HCT116 (cell line): Measurements from ENCODE around the gene TMOD3. TPM values are rescaled to one million over a fixed set of nuclear protein-coding genes. Genes with fewer than 3 reads are reported as not detected.
"Not testable (repeated sequence)": the region's sequence is repeated elsewhere in the genome, so short reads cannot be mapped to it uniquely, and the experiment has no call there.

Experiments
- ATAC-seq: fragments of 200-7000 bp; cut with Tn5 transposase; 2 replicates; pipeline ENCODE4 v1.9.1; 2020; ENCODE audit warnings: mild to moderate bottlenecking, moderate library complexity
- BruUV-seq: library from RNA; stranded (reverse); fragments of 400-500 nt; replicated peaks from 2 replicates; lab custom pipeline; 2021; lab: Mats Ljungman, UMichigan
- CTCF ChIA-PET: fragments of 300-600 bp; sonication (Branson Sonifier 250); formaldehyde crosslinking; loops from one replicate; lab custom pipeline; 2021; ENCODE audit warnings: antibody characterized with exemption; lab: Charles Lee
- POLR2A ChIA-PET: fragments of 300-600, 350-600 bp; sonication (Branson Sonifier 250); formaldehyde crosslinking; loops from one replicate; lab custom pipeline; 2021; ENCODE audit warnings: antibody characterized with exemption; lab: Charles Lee
- RAD21 ChIA-PET, 2 experiments: fragments of 300-600 bp; sonication (Branson Sonifier 250); formaldehyde crosslinking; loops; one replicate each; lab custom pipeline; 2023; ENCODE audit warnings: low total read pairs in 2 of 2; ENCODE audit not compliant: uncharacterized antibody in 2 of 2, unreplicated experiment in 2 of 2, low non-redundant PET in 1 of 2; lab: Charles Lee
- DNase-seq: peaks from one replicate; pipeline ENCODE4 v3.0.0-alpha.2; 2010; ENCODE audit warnings: low read depth, low spot score
- H2AFZ ChIP-seq: fragments of 200-600 bp; shearing (Covaris generic), sonication (generic); 2 replicates; pipeline ENCODE4 v1.6.1; 2017; ENCODE audit warnings: low read depth, mixed run types, mixed read lengths, antibody characterized with exemption, low read length; ENCODE audit not compliant: poor library complexity, severe bottlenecking
- H3K27ac ChIP-seq: 2 replicates; pipeline ENCODE4 v1.5.1; 2012; ENCODE audit warnings: low read depth, low read length
- H3K27me3 ChIP-seq: fragments of 200-600 bp; sonication (generic); 2 replicates; pipeline ENCODE4 v1.6.1; 2016; ENCODE audit warnings: mixed run types, low read length, mixed read lengths; ENCODE audit not compliant: insufficient read depth
- H3K36me3 ChIP-seq, 2 experiments: fragments of 200-500 bp in 1 of 2; fragments of 200-600 bp in 1 of 2; sonication (Bioruptor generic) in 1 of 2; sonication (generic) in 1 of 2; 2 replicates each; pipeline versions ENCODE4 v1.5.1 to v1.6.1; 2014 to 2016; ENCODE audit warnings: low read length in 2 of 2, inconsistent platforms in 1 of 2, mixed read lengths in 1 of 2, mixed run types in 1 of 2; ENCODE audit not compliant: insufficient read depth in 2 of 2, control insufficient read depth in 1 of 2
- H3K4me1 ChIP-seq, 2 experiments: fragments of 200-600 bp in 1 of 2; sonication (generic) in 1 of 2; 2 replicates each; pipeline versions ENCODE4 v1.5.1 to v1.6.1; 2012 to 2017; ENCODE audit warnings: low read length in 2 of 2, inconsistent platforms in 1 of 2, mild to moderate bottlenecking in 1 of 2, mixed read lengths in 1 of 2, mixed run types in 1 of 2, moderate library complexity in 1 of 2; ENCODE audit not compliant: insufficient read depth in 2 of 2, control insufficient read depth in 1 of 2
- H3K4me2 ChIP-seq: fragments of 200-600 bp; sonication (generic); 2 replicates; pipeline ENCODE4 v1.6.1; 2017; ENCODE audit warnings: mixed run types, low read length, mixed read lengths
- H3K4me3 ChIP-seq, 2 experiments: fragments of 200-600 bp in 1 of 2; sonication (generic) in 1 of 2; replicated peaks in 1 of 2; 2 replicates each; pipeline ENCODE4 v1.5.1; 2011 to 2016; ENCODE audit warnings: low read length in 2 of 2, control low read depth in 1 of 2, low read depth in 1 of 2, mild to moderate bottlenecking in 1 of 2, mixed read lengths in 1 of 2, mixed run types in 1 of 2
- H3K79me2 ChIP-seq: fragments of 200-600 bp; sonication (generic); 2 replicates; pipeline ENCODE4 v1.6.1; 2017; ENCODE audit warnings: mild to moderate bottlenecking, mixed run types, low read length, moderate library complexity, mixed read lengths; ENCODE audit not compliant: insufficient read depth
- H3K9ac ChIP-seq: fragments of 200-600 bp; sonication (generic); 2 replicates; pipeline ENCODE4 v1.6.1; 2016; ENCODE audit warnings: low read length, mixed read lengths
- H3K9me2 ChIP-seq: fragments of 200-600 bp; sonication (generic), shearing (Covaris generic); 2 replicates; pipeline ENCODE4 v1.6.1; 2017; ENCODE audit warnings: mixed run types, mild to moderate bottlenecking, moderate library complexity; ENCODE audit not compliant: insufficient read depth
- H3K9me3 ChIP-seq, 2 experiments: fragments of 200-500 bp in 1 of 2; fragments of 200-600 bp in 1 of 2; sonication (Bioruptor generic) in 1 of 2; sonication (generic) in 1 of 2; 2 replicates each; pipeline ENCODE4 v1.6.1; 2014 to 2017; ENCODE audit warnings: low read length in 2 of 2, mixed read lengths in 2 of 2, inconsistent platforms in 1 of 2, low read depth in 1 of 2, mild to moderate bottlenecking in 1 of 2, mixed run types in 1 of 2, moderate library complexity in 1 of 2; ENCODE audit not compliant: control insufficient read depth in 1 of 2, insufficient read depth in 1 of 2
- H4K20me1 ChIP-seq: fragments of 200-600 bp; sonication (generic), shearing (Covaris generic); 2 replicates; pipeline ENCODE4 v1.6.1; 2017; ENCODE audit warnings: mixed run types, mild to moderate bottlenecking, moderate library complexity; ENCODE audit not compliant: insufficient read depth
- CBX3 ChIP-seq: IDR thresholded peaks from 2 replicates; pipeline ENCODE4 v1.6.1; 2012; ENCODE audit warnings: low read depth
- EGR1 ChIP-seq: IDR thresholded peaks from 2 replicates; pipeline ENCODE4 v1.6.1; 2012; ENCODE audit warnings: low read depth
- JUND ChIP-seq: IDR thresholded peaks from 2 replicates; pipeline ENCODE4 v1.6.1; 2012
- RAD21 ChIP-seq: IDR thresholded peaks from 2 replicates; pipeline ENCODE4 v1.6.1; 2012; ENCODE audit warnings: low read depth, mild to moderate bottlenecking
- SP1 ChIP-seq: IDR thresholded peaks from 2 replicates; pipeline ENCODE4 v1.6.1; 2012; ENCODE audit warnings: low read depth
- TCF7L2 ChIP-seq: IDR thresholded peaks from 2 replicates; pipeline ENCODE4 v1.7.0; 2011; ENCODE audit warnings: borderline replicate concordance, inconsistent platforms; ENCODE audit not compliant: insufficient read depth, insufficient read length; ENCODE audit errors: extremely low read depth
- intact Hi-C: fragments of 100-400 bp; cut with micrococcal nuclease; formaldehyde crosslinking; loops from 2 replicates; pipeline ENCODE4 v1.10.0; 2022
- total RNA-seq: library from RNA; stranded (reverse); gene quantifications from one replicate; pipeline ENCODE4 v1.2.1, GENCODE V29; 2021; ENCODE audit not compliant: unreplicated experiment
- TF ChIP-seq, protein P1 (sequence below): IDR thresholded peaks from 2 replicates; pipeline ENCODE4 v1.6.1; 2011; ENCODE audit warnings: mild to moderate bottlenecking, low read length, moderate library complexity; ENCODE audit not compliant: insufficient replicate concordance; ENCODE audit errors: extremely low read depth

The TMOD3 gene
- total RNA-seq, 1 experiment from 2014 or later = 78.8 TPM

DNA sequence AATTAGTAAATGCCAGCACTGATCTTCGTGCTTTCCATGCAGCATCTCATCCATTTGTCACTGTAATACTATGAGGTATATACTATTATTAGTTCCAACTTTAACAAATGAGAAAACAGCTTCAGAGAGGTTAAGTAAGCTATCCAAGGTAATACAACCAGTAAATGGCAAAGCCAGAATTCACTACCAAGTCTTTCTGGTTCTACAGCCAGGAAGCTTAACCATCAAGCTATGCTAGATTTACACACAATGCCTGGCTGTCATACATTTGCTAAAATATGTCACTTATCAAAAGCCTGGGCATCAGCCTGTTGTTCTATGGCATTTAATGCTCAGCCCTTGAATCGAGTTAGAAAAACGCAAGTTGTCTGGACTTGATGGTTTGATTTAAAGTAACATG is 45.5 kb upstream of the TMOD3 start:
- BruUV-seq = no TSS peak
- Histone ChIP-seq H3K4me2 (no peak overlapping the region), H4K20me1 (no peaks in the 10 kb centered on the region), H3K4me1 (peaks cover 0 to 12% of the 10 kb centered on the region in 2 experiments; a peak in 3 of 4 replicates), H3K79me2 (no peaks in the 10 kb centered on the region), H3K27ac (no peak overlapping the region), H3K9me2 (no peaks in the 10 kb centered on the region), H3K9ac (no peak overlapping the region), H2AFZ (no peak overlapping the region), H3K9me3 (peaks cover 0 to 6% of the 10 kb centered on the region in 2 experiments; a peak in 1 of 4 replicates), H3K27me3 (no peaks in the 10 kb centered on the region), H3K36me3 (no peaks in the 10 kb centered on the region; a peak in 1 of 4 replicates), H3K4me3 (no peak overlapping the region)
- ChIA-PET CTCF (interaction anchor here (1.1 kb wide), 1 partner anchor 294 kb away, joined by 4 read pairs; no protein-coding TSS in a partner anchor), RAD21 (interaction anchor here in 1 of 2 experiments (0.6 kb wide), 1 partner anchor 133 kb away, joined by 3 read pairs; no protein-coding TSS in a partner anchor), POLR2A (no interaction called here)
- ATAC-seq = no peak
- TF ChIP-seq EGR1 (no peak), SP1 (no peak), RAD21 (no peak), TCF7L2 (no peak), CBX3 (no peak), JUND (no peak)
- TF ChIP-seq, protein P1, sequence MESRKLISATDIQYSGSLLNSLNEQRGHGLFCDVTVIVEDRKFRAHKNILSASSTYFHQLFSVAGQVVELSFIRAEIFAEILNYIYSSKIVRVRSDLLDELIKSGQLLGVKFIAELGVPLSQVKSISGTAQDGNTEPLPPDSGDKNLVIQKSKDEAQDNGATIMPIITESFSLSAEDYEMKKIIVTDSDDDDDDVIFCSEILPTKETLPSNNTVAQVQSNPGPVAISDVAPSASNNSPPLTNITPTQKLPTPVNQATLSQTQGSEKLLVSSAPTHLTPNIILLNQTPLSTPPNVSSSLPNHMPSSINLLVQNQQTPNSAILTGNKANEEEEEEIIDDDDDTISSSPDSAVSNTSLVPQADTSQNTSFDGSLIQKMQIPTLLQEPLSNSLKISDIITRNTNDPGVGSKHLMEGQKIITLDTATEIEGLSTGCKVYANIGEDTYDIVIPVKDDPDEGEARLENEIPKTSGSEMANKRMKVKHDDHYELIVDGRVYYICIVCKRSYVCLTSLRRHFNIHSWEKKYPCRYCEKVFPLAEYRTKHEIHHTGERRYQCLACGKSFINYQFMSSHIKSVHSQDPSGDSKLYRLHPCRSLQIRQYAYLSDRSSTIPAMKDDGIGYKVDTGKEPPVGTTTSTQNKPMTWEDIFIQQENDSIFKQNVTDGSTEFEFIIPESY = no peak
- no peak for DNase-seq
- intact Hi-C loops = loop anchor here (5.0 kb wide), 1 partner anchor 293 kb away; no protein-coding TSS in a partner anchor

DNA sequence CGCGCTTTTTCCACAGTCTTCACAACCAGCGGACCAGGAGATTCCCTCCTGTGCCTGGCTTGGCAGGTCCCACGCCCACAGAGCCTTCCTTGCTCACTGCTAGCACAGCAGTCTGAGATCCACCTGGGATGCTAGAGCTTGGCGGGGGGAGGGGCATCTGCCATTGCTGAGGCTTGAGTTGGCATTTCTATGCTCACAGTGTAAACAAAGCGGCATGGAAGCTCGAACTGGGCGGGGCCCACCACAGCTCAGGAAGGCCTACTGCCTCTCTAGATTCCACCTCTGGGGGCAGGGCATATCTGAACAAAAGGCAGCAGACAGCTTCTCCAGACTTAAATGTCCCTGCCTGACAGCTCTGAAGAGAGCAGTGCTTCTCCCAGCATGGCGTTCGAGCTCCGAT is 42.3 kb upstream of the TMOD3 start:
- H2AFZ ChIP-seq, intact Hi-C loops, H3K36me3 ChIP-seq, H3K9ac ChIP-seq, H3K9me2 ChIP-seq, H3K9me3 ChIP-seq, H3K27me3 ChIP-seq, BruUV-seq, H3K4me3 ChIP-seq, POLR2A ChIA-PET, H4K20me1 ChIP-seq, H3K27ac ChIP-seq, H3K79me2 ChIP-seq: not testable (repeated sequence)
- Histone ChIP-seq H3K4me2 (peak overlapping the region; percentile 44), H3K4me1 (peaks cover 0 to 12% of the 10 kb centered on the region in 2 experiments; a peak in 3 of 4 replicates)
- DNase-seq (peak; percentile 10), ATAC-seq (peak; percentile 74)
- RAD21 ChIA-PET = interaction anchor here in 1 of 2 experiments (1.3 kb wide), 1 partner anchor 64 kb away, joined by 3 read pairs; no protein-coding TSS in a partner anchor
- CTCF ChIA-PET = interaction anchor here (1.3 kb wide), 1 partner anchor 10 kb away, joined by 9 read pairs; no protein-coding TSS in a partner anchor

DNA sequence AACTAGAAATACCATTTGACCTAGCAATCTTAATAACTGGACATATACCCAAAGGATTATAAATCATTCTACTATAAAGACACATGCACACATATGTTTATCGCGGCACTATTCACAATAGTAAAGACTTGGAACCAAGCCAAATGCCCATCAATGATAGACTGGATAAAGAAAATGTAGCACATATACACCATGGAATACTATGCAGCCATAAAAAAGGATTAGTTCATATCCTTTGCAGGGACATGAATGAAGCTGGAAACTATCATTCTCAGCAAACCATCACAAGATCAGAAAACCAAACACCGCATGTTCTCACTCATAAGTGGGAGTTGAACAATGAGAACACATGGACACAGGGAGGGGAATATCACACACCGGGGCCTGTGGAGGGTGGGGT is 37.0 kb upstream of the TMOD3 start:
- H3K9me2 ChIP-seq, H2AFZ ChIP-seq, ATAC-seq, H3K9me3 ChIP-seq, CTCF ChIA-PET, H3K4me1 ChIP-seq, H3K79me2 ChIP-seq, RAD21 ChIA-PET, H3K9ac ChIP-seq, intact Hi-C loops, H4K20me1 ChIP-seq, H3K27ac ChIP-seq, BruUV-seq, H3K36me3 ChIP-seq, H3K4me2 ChIP-seq, H3K4me3 ChIP-seq, POLR2A ChIA-PET, DNase-seq, H3K27me3 ChIP-seq: not testable (repeated sequence)
